Fibroblast of lung (primary cell): ENCODE results near the gene BAX. TPM values are rescaled to one million over a fixed set of nuclear protein-coding genes. Genes with fewer than 3 reads are reported as not detected.

Experiments
- DNase-seq, 2 donors: peaks; one replicate each; pipeline versions ENCODE4 v3.0.0 to v3.0.0-alpha.2; 2010; ENCODE audit warnings: low read depth in 2 of 2
- H2AFZ ChIP-seq: 2 replicates; pipeline ENCODE4 v1.5.1; 2012; ENCODE audit warnings: low read length, control low read depth, inconsistent platforms
- H3K27ac ChIP-seq: 2 replicates; pipeline ENCODE4 v1.5.1; 2011; ENCODE audit warnings: low read length, control low read depth; ENCODE audit not compliant: insufficient read depth
- H3K27me3 ChIP-seq: 2 replicates; pipeline ENCODE4 v1.5.1; 2011; ENCODE audit warnings: mild to moderate bottlenecking, low read length; ENCODE audit not compliant: control insufficient read depth, insufficient read depth
- H3K36me3 ChIP-seq: 2 replicates; pipeline ENCODE4 v1.5.1; 2011; ENCODE audit warnings: low read length; ENCODE audit not compliant: control insufficient read depth, insufficient read depth
- H3K4me1 ChIP-seq: 2 replicates; pipeline ENCODE4 v1.5.1; 2011; ENCODE audit warnings: low read length; ENCODE audit not compliant: control insufficient read depth, insufficient read depth; ENCODE audit errors: extremely low read depth
- H3K4me2 ChIP-seq: 2 replicates; pipeline ENCODE4 v1.5.1; 2011; ENCODE audit warnings: low read length, control low read depth; ENCODE audit not compliant: insufficient read depth; ENCODE audit errors: extremely low read depth
- H3K4me3 ChIP-seq, 4 experiments: fragments of 200-600 bp in 1 of 4; sonication (generic) in 1 of 4; replicated peaks in 1 of 4; 2 replicates each; pipeline ENCODE4 v1.5.1; 2011 to 2016; ENCODE audit warnings: low read length in 4 of 4, low read depth in 3 of 4, mild to moderate bottlenecking in 3 of 4, control low read depth in 2 of 4, inconsistent platforms in 1 of 4, mixed read lengths in 1 of 4; ENCODE audit not compliant: insufficient read depth in 1 of 4; ENCODE audit errors: control extremely low read depth in 1 of 4
- H3K79me2 ChIP-seq: 2 replicates; pipeline ENCODE4 v1.5.1; 2012; ENCODE audit warnings: mild to moderate bottlenecking, low read length, inconsistent platforms; ENCODE audit not compliant: control insufficient read depth, insufficient read depth
- H3K9ac ChIP-seq: 2 replicates; pipeline ENCODE4 v1.5.1; 2011; ENCODE audit warnings: mild to moderate bottlenecking, low read length, control low read depth; ENCODE audit not compliant: insufficient read depth
- H3K9me3 ChIP-seq: 2 replicates; pipeline ENCODE4 v1.5.1; 2012; ENCODE audit warnings: low read depth, low read length; ENCODE audit not compliant: control insufficient read depth, insufficient read depth
- H4K20me1 ChIP-seq: 2 replicates; pipeline ENCODE4 v1.5.1; 2011; ENCODE audit warnings: low read length; ENCODE audit not compliant: control insufficient read depth, insufficient read depth; ENCODE audit errors: extremely low read depth
- CTCF ChIP-seq, 2 donors: IDR thresholded peaks in 1 of 2; conservative IDR thresholded peaks in 1 of 2; 1 replicate in 1 of 2; 2 replicates in 1 of 2; pipeline ENCODE4 v1.5.1; 2011 to 2012; ENCODE audit warnings: low read length in 2 of 2, control low read depth in 1 of 2, inconsistent platforms in 1 of 2, low read depth in 1 of 2, mild to moderate bottlenecking in 1 of 2
- EZH2 ChIP-seq: IDR thresholded peaks from 2 replicates; pipeline ENCODE4 v1.5.1; 2012; ENCODE audit warnings: low read length, control low read depth, mild to moderate bottlenecking; ENCODE audit errors: missing control alignments
- polyA plus RNA-seq, 2 donors: library from polyadenylated mRNA; depleted of rRNA in 1 of 2; stranded (reverse) in 1 of 2; unstranded in 1 of 2; fragments of >200 nt; gene quantifications; 2 replicates each; pipeline ENCODE4 v1.2.1, GENCODE V29; 2011 to 2012; ENCODE audit warnings: missing spikeins in 1 of 2
- total RNA-seq: library from RNA; depleted of rRNA; stranded (reverse); fragments of >200 nt; gene quantifications from 2 replicates; pipeline ENCODE4 v1.2.1, GENCODE V29; 2014

The BAX gene
- total and polyA plus RNA-seq, 2 donors (not counting 1 experiment from before 2014, with no cell fraction given) = 70.1 to 194 TPM

- H3K9ac ChIP-seq = no peak overlapping the region
- H3K27me3 ChIP-seq = no peaks in the 10 kb centered on the region
- H3K36me3 ChIP-seq = no peaks in the 10 kb centered on the region
- no peaks in the 10 kb centered on the region for H3K4me1 ChIP-seq
- no peak overlapping the region for H3K4me2 ChIP-seq
- no peak overlapping the region for H3K27ac ChIP-seq
- H2AFZ ChIP-seq = no peak overlapping the region
- no peak for DNase-seq
- TF ChIP-seq EZH2 = no peak
- no peak for TF ChIP-seq CTCF (conservative IDR thresholded peaks at IDR 0.05 in 1 of 2, IDR thresholded peaks at IDR 0.05 in 1 of 2; ENCODE audit: low read depth in 1 of 2, low read length in 2 of 2)
- no peaks in the 10 kb centered on the region for H4K20me1 ChIP-seq
- no peaks in the 10 kb centered on the region for H3K9me3 ChIP-seq
- H3K79me2 ChIP-seq = no peaks in the 10 kb centered on the region
- no peak overlapping the region for H3K4me3 ChIP-seq
Measured at GRCh38 chr19:48943081-48943480, 11.6 kb upstream of the BAX start.

GRCh38 chr19:48945415-48945814, 9.3 kb upstream of the BAX start:
- H2AFZ ChIP-seq = no peak overlapping the region
- DNase-seq = no peak

GRCh38 chr19:48945817-48946216, 8.9 kb upstream of the BAX start:
- H3K9me3 ChIP-seq = no peaks in the 10 kb centered on the region
- no peak for DNase-seq
- H3K27ac ChIP-seq = no peak overlapping the region
- H3K4me3 ChIP-seq = no peak overlapping the region
- no peaks in the 10 kb centered on the region for H3K27me3 ChIP-seq
- no peaks in the 10 kb centered on the region for H4K20me1 ChIP-seq
- no peaks in the 10 kb centered on the region for H3K4me1 ChIP-seq
- H3K36me3 ChIP-seq = no peaks in the 10 kb centered on the region
- no peak overlapping the region for H3K9ac ChIP-seq
- H3K4me2 ChIP-seq = no peak overlapping the region
- no peak overlapping the region for H2AFZ ChIP-seq
- no peak for TF ChIP-seq EZH2
- TF ChIP-seq CTCF (conservative IDR thresholded peaks at IDR 0.05 in 1 of 2, IDR thresholded peaks at IDR 0.05 in 1 of 2; ENCODE audit: low read depth in 1 of 2, low read length in 2 of 2) = no peak
- H3K79me2 ChIP-seq = no peaks in the 10 kb centered on the region

More at GRCh38 chr19:48945415-48945814, 9.3 kb upstream of the BAX start:
- no peak overlapping the region for H3K4me3 ChIP-seq
- no peak for TF ChIP-seq CTCF (conservative IDR thresholded peaks at IDR 0.05 in 1 of 2, IDR thresholded peaks at IDR 0.05 in 1 of 2; ENCODE audit: low read depth in 1 of 2, low read length in 2 of 2)
- TF ChIP-seq EZH2 = no peak
- no peak overlapping the region for H3K27ac ChIP-seq
- H4K20me1 ChIP-seq = no peaks in the 10 kb centered on the region
- H3K4me1 ChIP-seq = no peaks in the 10 kb centered on the region
- H3K36me3 ChIP-seq = no peaks in the 10 kb centered on the region
- H3K27me3 ChIP-seq = no peaks in the 10 kb centered on the region
- H3K79me2 ChIP-seq = no peaks in the 10 kb centered on the region
- no peak overlapping the region for H3K9ac ChIP-seq
- H3K4me2 ChIP-seq = no peak overlapping the region
- H3K9me3 ChIP-seq = no peaks in the 10 kb centered on the region
